Keratinocyte (primary cell): ENCODE data around the gene CENPVL2.

Experiments
- EZH2 ChIP-seq: IDR thresholded peaks from one replicate; pipeline ENCODE4 v1.6.1; 2012; ENCODE audit warnings: inconsistent platforms, mild to moderate bottlenecking, low read length, moderate library complexity
- TF ChIP-seq, protein P1 (sequence below), 3 experiments: IDR thresholded peaks in 1 of 3; conservative IDR thresholded peaks in 1 of 3; optimal IDR thresholded peaks in 1 of 3; 2 replicates in 2 of 3; 3 replicates in 1 of 3; pipeline versions ENCODE3 to v1.5.1; 2011; ENCODE audit warnings: low read length in 3 of 3, mild to moderate bottlenecking in 3 of 3, moderate library complexity in 2 of 3, control low read depth in 1 of 3, inconsistent platforms in 1 of 3; ENCODE audit not compliant: insufficient read depth in 2 of 3; ENCODE audit errors: extremely low read depth in 1 of 3

DNA sequence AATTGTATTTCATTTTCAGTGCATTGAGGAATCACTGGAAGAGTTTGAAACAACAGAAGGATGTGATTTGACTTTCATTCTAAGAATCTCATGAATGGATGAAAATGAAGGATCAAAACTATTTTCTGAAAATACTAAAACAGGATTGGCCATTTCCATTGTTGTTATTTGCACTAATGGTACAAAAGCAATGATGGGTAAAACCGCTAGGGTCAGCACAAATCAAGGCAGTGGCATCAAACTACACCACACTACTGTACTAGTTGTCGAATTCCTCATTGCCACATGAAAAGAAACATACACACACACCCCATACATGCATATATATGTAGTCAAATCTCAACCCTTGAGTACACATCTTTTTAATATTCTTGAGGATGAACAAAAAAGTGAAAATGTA lies 39.3 kb downstream of the CENPVL2 start:
- TF ChIP-seq, protein P1, sequence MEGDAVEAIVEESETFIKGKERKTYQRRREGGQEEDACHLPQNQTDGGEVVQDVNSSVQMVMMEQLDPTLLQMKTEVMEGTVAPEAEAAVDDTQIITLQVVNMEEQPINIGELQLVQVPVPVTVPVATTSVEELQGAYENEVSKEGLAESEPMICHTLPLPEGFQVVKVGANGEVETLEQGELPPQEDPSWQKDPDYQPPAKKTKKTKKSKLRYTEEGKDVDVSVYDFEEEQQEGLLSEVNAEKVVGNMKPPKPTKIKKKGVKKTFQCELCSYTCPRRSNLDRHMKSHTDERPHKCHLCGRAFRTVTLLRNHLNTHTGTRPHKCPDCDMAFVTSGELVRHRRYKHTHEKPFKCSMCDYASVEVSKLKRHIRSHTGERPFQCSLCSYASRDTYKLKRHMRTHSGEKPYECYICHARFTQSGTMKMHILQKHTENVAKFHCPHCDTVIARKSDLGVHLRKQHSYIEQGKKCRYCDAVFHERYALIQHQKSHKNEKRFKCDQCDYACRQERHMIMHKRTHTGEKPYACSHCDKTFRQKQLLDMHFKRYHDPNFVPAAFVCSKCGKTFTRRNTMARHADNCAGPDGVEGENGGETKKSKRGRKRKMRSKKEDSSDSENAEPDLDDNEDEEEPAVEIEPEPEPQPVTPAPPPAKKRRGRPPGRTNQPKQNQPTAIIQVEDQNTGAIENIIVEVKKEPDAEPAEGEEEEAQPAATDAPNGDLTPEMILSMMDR (optimal IDR thresholded peaks at IDR 0.05 in 1 of 3, IDR thresholded peaks at IDR 0.05 in 1 of 3, conservative IDR thresholded peaks at IDR 0.05 in 1 of 3; ENCODE audit: extremely low read depth in 1 of 3, insufficient read depth in 2 of 3, low read length in 3 of 3) = no peak
- no peak for TF ChIP-seq EZH2
